Stimulated activated CD8-positive, alpha-beta memory T cell treated with anti-CD3 and anti-CD28 coated beads, Interleukin-15, amount 100 ng/mL, for 48 hours (primary cell): ENCODE results near the gene ABCB4.

ENCODE experiments used
- DNase-seq, 2 donors: peaks; one replicate each; pipeline ENCODE4 v3.0.0-alpha.2; 2020; ENCODE audit warnings: low read depth in 2 of 2

ABCB4 gene

DNA sequence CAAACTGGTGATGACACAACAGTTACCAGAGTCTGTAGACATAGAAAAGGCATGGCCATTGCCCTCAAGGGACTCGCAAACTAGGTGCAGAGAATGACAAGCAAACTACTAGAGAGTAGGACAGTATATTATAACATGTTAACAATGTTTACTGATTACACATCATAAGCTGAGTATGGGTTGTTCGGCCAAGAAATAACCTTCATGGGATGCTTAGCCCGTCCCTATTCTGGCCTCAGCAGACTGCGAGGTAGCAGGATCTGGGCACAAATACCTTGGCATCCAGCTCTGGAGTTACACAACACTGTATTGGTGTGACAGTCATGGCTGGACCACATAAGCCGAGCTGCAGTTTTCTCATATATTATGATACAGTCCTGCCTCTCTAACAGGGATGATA lies 51.4 kb downstream of the ABCB4 start:
- DNase-seq: no peak

DNA sequence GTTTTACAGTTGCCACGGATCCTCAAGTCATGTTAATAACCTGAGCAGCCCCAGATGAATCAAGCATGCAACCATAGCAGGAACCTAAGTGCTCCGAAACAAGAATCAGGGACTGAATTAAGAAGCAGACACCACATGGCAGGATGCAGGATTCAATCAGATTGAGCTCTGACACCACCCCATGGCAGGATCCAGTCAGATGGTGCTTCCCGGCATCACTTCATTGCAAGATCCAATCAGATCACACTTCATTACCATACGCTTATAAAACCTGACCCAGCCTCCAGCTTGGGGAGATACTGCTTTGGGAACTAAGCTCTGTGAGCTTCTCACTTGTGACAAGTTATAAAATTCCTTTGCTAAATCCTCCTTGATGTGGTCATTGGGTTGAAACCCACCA lies 55.3 kb downstream of the ABCB4 start:
- DNase-seq: no peak

DNA sequence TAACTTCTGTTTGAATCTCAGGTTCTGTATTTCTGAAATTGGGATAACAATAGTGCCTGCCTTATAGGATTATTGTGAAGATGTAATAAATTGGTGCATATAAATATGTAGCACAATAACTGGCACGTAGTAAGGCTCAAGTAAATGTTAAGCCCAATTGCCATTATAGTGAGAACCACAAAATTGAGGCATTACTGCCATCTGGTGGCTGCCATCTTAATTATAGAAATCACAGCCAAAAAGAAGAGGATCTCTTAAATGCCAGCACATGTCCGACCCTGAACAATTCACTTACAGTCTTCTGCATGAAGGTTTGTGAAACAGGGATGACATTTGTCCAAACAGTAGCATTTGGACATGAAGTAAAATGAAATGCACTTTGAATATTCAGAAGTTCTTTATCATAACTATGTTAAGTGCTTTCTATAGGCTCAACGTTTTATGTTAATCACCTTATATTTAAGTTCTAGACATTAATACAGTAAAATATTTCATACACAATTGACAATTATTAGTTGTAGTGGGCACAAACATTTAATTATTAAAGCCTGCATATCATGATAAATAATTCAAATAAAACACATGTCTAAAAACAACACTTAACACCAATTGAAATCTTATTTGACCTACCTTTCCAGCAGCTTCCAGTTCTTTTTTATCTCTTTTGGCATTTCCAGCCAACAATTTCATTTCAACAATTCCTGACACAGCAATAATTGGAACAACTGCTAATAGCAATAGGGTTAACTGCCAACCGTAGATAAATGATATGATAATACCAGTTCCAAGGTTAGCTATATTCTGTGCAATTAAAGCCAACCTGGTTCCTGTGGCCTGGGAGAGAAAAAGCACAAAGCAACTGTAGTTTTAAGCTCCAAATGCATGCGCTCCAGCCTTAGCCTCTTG lies 58.5 kb downstream of the ABCB4 start:
- peak; percentile 4 to 16 for DNase-seq

DNA sequence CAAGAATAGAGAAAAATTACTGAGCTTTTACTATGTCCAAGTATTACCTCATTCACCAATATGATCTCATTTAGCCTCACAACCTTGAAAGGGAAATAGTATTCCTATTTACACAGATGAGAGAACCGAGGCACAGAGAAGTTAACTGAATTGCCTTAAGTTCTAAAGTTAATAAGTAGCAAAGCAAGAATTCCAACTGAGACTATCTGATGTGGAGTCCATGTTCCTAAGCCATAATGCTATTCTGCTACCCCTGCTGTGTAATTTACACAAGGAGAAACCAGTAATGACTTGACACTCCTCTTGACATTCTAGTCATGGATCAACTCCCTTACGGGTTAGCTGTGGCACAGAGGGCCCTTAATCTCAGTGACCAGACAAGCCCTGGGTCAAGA lies 60.7 kb downstream of the ABCB4 start:
- DNase-seq: no peak

GRCh38 chr7:87413951-87414793 lies 61.3 kb downstream of the ABCB4 start:
- DNase-seq: no peak

DNA sequence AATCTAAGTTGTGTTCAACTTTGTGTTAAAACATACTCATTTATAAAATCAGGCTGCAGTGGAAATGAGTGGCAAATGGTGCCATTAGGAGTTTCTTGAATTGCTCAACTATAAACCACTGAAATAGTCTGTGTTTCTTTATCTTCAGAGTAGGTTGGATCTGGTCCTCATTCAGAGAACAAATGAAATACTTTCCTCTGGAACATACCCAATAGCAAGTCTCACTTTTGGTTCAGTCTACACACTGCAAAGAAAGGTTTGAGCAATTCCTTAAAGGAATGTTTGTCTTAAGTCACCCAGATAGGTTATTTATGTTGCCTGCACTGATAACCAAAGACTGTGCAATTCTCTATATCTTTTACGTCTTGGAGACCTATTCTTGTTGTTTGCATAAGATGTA lies 62.5 kb downstream of the ABCB4 start:
- DNase-seq: no peak

DNA sequence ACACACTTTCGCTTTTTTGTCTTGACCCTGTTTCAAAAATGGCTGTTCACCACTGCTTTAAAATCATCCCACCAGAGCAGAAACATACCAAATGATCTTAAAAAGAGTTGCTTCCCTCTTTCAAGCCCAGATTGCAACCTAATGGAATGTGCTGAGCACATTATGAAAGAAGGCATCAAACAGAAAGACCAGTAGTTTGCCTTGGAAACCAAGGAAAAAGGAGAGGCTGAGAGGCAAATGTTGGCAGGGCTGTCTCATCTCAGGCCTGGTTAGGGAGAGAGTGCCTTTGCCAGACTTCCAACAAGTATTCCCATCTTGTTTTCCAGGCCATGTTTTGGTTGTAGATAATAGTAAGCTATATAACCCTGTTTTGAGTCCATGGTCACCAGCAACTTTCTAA lies 64.3 kb downstream of the ABCB4 start:
- DNase-seq: no peak

DNA sequence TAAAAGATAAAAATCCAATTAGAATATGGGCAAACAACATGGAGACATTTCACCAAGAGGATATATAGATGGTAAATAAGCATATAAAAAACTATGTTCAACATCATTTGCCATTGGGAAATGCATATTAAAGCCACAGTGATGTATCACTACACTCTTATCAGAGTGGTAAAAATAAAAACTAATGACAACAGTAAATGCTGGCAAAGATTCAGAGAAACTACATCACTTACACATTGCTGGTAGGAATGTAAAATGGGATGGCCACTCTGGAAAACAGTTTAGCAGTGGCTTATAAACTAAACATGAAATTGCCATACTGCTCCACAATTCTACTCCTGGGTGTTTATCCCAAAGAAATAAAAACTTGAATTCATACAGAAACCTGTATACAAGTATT lies 70.8 kb downstream of the ABCB4 start:
- no peak for DNase-seq

GRCh38 chr7:87398446-87398845 lies 77.0 kb downstream of the ABCB4 start:
- no peak for DNase-seq

DNA sequence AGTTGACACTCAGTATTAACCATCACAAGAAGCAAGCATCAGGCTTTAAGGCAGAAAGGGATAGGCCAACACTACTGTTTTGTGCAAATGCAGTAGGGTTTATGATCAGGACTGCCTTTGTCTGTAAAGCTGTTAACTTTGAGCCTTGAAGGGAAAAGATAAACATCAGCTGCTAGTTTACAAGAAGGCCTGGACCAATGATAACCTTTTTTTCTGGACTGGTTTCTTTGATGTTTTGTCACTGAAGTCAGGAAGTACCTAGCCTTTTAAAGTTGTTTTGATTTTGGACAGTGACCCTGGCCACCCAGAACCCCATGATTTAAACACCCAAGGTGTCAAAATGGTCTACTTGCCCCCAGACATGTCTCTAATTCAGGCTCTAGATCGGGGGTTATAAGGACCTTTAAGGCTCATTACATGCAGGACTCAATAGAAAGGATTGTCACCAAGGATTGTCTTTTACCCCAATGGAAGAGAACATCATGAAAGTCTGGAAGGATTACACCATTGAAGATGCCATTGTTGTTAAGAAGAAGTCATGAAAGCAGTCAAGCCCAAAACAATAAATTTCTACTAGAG lies 79.9 kb downstream of the ABCB4 start:
- no peak for DNase-seq

DNA sequence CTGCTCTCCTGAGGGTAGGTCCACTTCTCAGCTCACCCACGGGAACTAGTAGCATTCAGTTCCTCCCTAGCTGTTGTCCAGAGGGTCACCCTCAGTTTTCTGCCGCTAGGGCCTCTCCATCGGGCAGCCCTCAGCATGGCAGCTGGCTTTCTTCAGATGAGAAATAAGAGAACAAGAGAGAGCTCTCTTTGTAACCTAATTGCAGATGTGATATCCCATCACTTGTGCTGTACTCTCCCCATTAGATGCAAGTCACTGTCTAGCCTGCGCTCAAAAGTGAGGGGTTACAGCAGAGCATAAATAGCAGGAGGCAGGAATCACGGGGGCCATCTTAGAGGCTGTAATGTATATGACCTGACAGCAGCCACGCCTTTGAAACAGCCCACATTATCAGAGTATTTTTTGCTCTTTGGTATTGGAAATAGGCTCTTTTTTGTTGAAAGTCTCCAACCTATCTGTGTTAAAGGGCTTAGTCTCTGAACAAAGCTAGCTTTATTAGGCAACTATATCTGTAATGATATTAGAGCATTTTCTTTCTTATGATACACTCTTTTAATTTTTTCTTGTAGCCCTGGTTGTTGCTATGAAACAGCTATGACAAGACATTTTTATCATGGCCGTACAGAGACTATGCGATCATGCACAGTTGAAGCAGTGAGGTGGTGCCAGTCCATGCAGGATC lies 84.3 kb downstream of the ABCB4 start:
- no peak for DNase-seq

DNA sequence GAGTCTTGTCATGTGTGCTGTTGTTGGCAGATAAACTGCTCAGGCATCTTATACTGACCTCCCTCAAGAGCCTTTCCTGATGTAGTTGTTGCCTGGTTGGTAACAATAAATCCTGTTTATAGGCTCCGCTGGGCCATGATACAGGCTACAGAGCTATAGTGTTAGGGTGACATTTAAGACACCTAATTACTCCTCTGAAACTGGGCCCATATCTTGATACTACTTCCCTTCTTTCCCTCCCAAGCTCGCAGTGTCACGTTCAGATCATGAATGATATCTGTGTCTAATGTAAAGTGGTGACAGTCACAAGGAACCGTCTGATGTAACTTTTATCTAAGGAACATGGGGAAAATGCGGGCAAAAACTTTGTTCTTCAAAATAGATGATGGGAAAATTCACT lies 94.6 kb downstream of the ABCB4 start:
- no peak for DNase-seq

DNA sequence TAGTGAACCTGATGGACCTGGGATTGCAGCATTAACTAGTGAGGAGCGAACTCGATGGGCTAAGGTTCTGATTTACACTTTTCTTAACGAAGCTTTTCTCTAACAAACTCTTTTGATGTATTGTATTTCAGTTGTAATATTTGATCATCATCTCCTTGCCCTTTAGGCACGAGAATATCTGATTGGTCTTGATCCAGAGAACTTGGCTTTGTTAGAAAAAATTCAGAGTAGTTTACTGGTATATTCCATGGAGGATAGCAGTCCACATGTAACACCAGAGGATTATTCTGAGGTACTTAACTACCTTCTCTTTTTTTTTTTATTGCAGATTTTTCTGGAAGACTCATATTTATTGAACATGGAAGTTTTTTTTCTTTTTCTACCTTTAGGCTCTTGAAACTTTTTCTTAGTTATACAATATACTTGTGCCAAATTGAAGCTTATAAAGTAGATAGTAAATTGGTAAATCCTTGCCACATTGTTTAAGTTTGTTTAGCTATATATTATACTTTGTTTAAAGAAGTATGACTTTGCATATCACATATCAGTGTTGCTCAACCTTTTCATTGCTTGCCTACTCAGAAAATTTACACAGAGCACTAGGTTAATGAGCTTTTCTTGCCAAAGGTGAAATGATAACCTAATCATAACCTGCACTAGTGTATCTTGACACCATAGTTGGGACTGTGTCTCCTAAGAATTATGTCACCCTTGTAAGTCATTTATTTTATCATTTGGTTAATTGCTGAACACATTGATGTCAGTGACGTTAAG lies 99.6 kb downstream of the ABCB4 start:
- DNase-seq: no peak

DNA sequence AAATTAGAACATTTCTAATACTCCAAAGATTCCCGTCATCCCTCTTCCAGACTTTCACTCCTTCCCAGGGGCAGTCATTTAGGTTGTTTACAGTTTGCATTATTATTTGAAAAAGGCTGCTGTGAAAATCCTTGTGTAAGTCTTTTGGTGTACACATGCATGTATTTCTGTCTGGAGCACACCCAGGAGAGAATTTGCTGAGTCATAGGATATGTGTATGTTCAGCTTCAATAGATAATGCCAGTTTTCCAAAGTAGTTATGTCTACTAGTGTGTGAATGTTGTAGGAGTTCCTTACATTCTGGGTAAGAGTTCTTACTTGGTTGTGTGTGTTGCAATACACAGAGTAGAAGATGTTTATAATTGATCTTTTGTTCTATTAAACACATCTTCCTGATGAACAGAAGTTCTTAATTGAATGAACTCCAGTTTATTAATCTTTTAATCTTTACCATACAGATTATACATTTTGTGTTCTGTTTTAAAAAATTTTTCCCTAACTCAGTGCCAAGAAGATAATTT lies 104.8 kb downstream of the ABCB4 start:
- DNase-seq: no peak

DNA sequence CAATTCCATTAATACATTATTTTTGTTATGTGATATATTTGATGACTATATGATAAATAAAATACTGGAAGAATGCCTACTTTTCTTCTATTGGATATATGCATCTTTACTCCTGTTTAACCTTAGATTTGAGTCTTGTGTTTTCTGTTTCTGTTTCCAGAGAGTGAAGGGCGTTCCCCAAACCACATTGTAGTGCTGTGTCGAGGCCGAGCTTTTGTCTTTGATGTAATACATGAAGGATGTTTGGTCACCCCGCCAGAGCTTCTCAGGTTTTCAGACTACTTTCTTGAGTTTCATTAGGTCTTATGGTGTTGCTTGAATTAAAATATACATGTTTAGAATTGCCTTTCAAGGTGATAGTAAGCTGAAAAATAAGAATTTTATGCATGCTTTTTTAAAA lies 106.3 kb downstream of the ABCB4 start:
- DNase-seq: peak in 1 of 2 donors; percentile 3

DNA sequence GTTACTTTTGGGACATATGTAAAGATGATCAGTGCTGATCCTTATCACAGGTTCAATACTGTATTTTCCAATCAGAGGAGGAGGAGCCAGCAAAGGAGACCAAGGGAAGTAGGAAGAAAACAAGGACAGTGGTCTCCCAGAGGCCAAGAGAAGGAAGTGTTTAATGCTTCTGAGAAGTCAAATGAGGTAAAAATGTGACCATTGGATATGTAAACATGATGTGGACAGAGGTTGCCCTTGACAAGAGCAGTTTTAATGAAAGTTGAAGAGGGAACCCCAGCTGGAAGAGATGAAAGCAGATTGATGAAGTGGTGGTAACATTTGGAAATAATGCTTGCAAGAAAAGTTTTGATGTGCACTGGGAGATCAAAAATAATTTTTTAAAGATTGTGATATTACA lies 111.2 kb downstream of the ABCB4 start:
- DNase-seq: no peak

GRCh38 chr7:87363342-87363741 lies 112.1 kb downstream of the ABCB4 start:
- no peak for DNase-seq

DNA sequence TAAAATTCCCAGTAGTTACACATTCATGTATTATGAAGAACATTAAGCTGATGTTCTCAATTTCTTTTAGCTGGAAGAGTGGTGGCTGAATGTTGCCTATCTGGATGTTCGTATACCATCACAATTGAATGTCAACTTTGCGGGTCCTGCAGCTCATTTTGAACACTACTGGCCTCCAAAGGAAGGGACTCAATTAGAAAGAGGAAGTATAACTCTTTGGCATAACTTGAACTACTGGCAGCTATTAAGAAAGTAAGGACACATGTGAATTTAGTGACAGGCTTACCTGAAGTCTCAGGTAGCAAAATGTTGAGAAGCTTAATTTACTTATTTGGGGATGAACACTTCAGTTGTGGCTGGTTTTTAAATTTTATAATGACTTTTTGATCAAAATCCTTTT lies 114.2 kb downstream of the ABCB4 start:
- no peak for DNase-seq

DNA sequence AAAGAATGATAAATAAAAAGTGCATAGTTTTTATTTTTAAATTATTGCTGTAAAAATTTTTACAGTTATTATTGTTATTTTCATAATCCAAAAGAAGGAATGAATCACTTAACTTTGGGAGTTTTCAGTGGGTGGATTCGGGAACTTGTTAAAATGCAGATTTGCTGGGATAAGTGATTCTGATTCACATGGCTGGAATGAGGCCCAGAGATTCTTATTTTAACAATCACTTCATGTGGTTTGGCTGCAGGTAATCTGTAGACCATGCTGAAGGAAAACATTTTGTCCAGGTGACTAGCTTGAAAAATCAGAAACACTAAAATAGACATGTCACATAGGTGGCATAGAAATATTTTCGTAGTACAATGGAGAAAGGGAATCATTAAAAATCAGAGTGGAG lies 116.1 kb downstream of the ABCB4 start:
- DNase-seq: no peak

GRCh38 chr7:87356448-87356847 lies 119.0 kb downstream of the ABCB4 start:
- DNase-seq: no peak

DNA sequence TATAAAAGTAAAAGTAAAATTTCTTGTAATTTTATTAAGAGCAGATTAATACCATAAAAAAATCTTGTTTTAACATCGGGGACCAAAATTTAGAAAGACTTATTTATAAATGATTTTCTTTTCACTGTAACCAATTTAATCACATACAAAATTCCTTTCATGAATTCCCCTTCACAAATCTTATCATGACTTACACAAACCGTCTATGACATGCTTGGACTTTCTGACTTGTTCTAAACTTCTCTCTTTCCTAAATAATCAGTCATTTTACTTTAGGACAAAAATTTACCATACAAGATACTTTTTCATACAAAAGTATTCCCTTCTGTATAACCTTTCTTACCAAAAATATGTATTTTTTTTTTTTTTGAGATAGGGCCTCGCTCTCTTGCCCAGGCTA lies 120.7 kb downstream of the ABCB4 start:
- DNase-seq: no peak
